ENCODE data around the gene FAM110A.
A peak's percentile ranks its signal among the peaks of the same experiment; 100 is the strongest.
"Not testable (repeated sequence)": the region's sequence is repeated elsewhere in the genome, so short reads cannot be mapped to it uniquely, and the experiment has no call there.

FAM110A gene

DNA sequence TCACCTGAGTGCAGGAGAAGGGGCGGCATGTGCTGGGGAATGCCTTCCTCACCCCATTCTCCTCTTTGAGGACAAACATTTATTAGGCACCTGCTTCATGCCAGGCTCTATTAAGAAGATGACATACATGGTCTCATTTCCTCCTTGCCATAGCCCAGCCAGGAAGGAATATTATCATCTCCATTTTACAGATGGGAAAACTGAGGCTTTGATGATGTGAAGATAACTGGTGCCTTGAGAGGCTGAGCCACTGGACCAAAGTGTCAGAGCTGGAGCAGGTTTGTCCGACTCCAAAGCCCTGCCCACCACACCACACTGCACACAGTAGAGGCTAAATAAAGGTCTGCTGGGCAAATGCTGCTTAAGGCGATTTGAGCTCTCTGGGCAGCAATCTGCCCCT lies 37.2 kb downstream of the FAM110A start:
- no peak for DNase-seq (ENCODE audit: low spot score)
- no peak for FAIRE-seq

DNA sequence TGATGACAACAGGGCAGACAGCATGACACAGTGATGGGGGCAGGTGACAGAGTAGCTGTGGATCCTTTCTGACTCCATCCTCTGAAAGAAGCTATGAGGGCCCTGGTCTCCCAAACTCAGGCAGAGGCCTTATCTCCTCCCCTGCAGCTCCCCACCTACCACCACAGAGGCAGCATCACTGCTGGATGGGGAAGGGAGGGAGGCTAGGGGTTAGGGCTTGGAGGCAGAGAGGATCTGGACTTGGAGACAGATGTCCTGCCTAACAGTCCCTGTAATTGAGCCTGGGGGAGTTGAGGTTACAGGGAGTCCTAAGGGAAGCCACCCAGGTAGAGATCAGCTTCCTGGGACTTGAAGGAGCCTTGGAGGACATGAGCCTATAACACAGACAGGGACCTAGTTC lies 37.9 kb downstream of the FAM110A start:
- DNase-seq (ENCODE audit: low spot score) (no peak), FAIRE-seq (no peak)

DNA sequence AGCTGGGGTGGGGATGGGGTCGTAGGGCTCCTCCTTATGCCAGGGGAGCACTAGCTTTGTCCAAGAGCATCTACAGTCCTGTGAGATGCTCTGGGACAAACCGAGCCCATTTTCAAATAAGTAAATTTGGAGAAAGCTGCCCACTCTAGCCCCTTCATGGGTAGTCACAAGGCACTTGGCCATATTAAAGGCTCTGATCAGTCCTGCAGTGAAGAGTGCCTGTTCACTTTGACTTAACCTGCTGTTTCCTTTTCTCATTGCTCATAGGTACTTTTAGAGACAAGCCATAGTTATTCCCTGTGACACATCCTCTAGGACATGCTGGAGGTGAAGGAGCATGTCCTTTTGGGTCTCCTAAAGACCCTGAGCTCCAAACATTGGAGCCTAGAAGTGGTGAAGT lies 38.4 kb downstream of the FAM110A start:
- FAIRE-seq = no peak
- DNase-seq (ENCODE audit: low spot score) = no peak

DNA sequence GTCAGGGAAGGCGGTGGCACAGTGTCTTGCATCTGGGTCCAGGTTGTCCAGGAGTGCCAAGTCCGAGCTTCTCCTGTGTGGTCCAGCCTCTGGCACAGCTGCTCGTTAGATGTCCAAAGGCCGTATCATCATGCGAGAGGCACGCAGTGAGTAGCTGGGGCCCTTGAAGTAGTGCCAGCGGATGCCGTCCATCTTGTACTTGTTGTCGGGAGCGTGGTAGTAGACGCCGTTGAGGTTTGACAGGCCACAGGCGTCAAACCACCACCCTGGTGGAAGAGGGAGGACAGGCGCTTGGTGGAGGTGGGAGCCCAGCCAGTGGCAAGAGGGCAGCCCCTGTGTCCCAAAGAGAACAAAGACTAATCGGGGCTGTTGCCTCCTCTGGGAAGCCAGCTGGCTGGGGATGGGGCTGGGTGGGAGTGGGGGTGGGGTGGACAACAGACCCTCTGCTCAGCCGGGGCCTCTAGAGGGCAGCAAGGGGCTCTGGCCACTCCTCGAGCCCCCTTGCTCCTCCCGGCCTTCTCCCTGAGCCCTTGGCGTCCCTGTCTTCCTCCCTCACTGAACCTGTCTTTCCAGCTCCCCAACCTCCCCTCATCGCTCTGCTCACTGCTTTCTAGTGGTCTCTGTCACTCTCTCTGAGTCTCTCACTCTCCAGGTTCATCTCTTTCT lies 39.5 kb downstream of the FAM110A start:
- DNase-seq (ENCODE audit: low spot score) = no peak
- FAIRE-seq = no peak

DNA sequence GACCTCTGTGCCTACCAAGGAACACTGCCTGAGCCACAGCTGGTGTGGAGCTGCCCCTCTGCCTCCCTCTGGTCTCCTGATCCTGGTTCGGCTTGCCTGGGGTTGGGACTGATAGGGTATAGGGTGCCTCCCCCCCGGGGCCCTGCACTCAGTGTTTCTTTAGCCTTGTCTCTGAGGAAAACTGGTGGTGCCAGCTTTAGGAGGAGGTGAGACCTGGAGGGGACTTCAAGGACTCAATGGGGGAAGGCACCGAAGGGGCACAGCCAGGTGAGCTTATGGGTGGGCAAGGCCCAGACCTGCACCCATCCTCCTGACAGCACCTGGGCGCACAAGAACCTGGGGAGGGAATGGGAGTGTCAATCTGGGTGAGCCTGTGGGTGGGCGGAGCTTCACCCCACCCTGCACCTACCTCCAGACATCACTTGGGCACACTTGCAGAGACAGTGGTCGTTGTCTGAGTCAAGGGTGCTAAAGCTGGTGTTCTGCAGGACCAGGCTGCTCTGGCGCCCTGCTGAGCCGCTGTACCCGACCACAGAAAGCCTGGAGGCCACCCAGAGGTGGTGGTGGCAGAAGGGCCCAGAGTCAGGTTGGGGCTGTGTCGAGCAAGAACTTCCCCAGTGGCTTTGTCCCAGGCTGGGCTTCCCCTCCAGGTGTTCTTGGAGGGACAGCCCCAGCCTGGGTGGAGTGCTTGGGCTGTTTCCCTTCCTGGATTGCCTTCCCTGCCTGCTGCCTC lies 40.5 kb downstream of the FAM110A start:
- FAIRE-seq (no peak), DNase-seq (ENCODE audit: low spot score) (no peak)

DNA sequence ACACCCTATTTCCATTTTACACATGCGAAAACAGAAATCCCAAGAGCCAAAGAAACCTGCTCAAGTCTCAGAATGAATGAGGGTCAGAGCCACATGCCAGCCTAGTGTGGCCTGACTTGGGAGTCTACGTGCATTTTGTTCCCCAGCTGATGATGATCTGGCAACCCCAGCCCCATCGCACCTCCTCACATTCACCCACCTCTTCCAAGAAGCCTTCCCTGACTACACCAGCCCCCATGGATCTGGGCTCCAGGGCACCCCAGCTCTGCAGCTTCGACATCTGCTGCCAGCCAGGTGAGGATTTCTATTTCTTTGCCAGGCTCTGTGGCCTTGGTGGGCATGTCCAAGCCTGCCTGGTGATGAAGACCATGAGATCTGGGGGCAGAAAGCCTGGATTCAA lies 41.6 kb downstream of the FAM110A start:
- FAIRE-seq (no peak), DNase-seq (ENCODE audit: low spot score) (no peak)

DNA sequence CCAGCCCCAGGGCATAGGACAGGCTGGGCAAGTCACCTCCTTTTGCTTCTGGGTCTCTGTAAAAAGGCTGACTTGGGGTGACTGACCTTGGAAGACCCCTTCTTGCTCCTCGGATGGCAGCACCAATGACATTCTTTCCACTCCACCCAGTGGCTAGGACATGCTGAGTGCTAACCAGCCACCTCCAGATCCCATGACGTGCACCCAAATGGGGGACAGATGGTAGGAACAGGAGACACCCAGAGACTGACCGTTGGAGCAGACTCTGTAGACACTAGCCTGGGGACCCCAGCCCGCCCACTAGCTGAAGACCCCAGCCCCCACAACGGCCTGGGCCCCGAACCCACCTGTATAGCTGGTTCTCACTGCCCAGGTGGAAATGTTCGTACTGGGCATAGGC lies 44.3 kb downstream of the FAM110A start:
- DNase-seq (ENCODE audit: low spot score) = no peak
- FAIRE-seq = no peak

DNA sequence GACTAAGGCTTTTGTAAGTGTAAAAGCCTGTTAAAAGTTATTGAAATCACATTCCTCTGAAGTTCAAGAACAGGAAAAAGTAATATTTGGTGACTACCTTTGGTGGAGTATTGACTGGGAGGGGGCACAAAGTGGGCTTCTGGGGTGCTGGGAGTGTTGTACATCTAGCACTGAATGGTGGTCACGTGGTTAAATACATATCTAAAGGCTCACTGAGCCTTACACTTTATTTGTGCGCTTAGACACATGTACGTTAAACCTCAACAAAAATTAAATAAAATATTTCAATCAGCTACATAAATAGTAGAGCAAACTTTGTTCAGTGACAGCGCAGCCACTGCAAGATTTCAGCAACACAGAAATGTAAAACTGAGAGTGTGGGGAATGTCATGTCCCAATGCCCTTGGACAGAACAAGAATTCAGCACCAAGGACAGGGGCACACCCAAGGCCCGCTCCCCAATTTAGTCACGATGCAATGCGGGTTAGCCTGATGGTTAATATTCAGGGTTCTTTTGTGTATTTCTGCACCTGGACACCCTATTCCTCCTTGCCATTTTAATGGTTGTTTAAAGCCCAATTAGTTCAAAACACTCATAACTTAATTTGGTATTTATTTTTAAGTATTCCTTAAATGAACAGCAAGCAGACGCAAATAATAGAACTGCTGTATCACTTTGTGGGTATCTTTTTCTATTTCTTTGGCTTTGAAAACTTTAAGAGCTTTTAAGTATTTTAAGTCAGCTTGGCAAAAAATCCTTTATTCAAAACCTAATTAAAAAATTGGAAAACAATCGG lies 45.2 kb downstream of the FAM110A start:
- DNase-seq (ENCODE audit: low spot score) = peak; percentile 59
- FAIRE-seq = no peak

DNA sequence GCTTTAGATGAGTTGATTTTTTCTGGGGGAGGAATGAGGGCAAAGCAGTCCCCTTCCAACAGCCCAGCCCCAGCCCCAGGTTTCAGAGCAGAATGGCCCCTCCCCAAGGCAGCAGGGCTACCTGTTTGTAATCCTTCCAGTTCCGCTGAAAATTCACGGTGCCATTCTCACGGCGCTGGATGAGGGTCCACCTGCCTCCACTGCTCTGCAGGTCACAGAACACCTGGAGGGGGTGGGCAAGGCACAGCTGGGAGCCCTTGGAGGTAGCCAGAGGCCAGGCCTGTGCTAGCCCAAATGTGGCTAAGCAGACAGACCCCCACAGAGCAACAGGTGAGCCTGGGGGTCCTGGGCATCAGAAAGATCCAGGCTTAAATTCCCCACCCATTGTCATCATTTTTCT lies 46.1 kb downstream of the FAM110A start:
- FAIRE-seq = no peak
- no peak for DNase-seq (ENCODE audit: low spot score)

DNA sequence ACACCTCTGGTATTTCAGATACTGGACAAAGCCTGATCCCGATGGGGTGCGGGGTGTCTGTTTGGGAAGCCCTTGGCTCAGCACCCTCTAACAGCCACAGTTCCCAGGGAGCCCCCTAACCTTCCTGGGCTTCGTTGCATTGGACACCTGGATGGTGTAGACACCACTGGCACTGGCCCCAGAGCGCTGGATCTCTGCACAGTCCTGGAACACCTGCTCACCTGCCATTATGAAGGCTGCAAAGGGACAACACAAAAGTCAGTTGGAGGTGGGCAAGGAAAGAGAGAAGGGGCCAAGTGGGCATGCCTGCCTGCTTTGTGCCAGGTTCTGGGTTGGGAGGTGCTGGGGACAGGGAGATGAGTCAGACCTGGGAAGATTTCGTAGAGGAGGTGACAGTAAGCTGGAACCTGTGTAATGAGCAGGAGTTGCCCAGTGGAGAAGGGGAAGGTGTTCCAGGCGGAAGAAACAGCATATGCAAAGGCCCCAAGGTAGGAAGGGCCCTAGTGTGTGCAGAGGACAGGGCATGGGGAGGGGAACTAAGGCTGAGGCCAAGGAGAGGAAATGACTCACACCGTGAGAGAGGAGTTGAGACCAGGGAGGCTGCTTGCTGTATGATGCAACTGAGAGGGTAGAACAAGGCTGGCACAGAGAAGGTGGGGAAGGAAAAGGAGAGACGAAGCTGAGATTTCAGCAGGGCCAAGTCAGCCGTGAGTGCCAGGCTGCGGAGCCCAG lies 47.7 kb downstream of the FAM110A start:
- FAIRE-seq = peak; percentile 73
- DNase-seq (ENCODE audit: low spot score) = peak; percentile 85

DNA sequence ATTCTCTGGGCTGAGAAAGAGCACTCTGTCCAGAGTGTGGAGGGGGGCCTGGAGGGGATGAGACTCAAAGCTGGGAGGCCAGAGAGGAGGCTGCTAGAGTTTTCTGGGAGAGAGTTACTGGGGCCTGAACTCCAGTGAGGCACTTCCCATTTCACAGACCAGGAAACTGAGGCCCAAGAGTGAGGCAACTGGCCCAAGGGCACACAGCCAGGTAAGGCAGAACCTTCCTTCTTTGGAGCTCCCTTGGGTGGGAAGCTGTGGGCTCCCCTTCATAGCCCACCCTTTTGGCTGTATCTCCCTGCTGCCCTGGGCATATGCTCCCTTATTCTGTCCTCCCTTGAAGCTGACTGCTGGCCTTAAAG lies 48.2 kb downstream of the FAM110A start:
- FAIRE-seq = no peak
- DNase-seq (ENCODE audit: low spot score) = no peak

DNA sequence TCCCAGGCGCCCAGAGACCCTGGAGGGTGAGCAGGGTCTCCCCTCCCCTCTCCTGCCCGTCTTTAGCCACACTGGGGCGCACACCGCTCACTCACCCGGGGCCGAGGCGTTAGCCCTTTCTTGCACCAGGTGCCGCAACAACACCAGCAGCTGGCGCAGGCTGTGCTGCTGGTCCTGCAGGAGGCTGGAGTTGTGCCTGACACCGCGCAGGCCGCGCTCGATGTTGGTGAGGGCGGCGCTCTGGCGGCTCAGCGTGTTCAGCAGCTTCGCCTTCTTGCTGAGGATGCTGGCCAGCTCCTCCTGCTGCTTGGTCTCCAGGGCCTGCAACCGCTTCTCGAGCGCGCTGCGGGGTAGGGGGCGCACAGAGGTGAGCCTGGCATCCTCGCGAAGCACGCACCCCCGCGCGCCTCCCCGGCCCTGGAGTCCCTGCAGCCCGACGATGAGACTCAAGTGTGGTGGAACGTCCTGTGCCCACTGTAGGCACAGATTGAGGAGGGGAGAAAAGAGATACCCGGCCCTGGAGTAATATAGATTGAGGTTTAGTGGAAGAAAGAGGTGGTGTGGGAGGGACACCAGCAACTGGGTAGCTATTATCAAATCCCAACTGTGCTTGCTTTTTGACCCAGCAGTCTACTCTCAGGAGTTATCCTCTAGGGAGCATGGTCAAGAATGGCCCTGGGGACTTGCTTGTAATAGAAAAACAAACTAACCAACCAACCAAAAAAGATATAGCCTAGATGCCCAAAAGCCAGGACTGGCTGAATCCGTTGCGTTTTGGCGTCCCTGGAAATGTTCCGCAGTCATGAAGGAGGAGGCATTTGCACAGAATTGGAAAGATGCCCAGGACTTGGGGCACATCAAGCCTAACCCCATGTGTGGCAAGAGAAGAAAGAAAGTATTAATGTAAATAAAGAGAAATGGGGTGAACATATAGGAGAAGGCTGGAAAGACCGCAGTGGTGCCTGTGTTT lies 51.8 kb downstream of the FAM110A start:
- no peak for FAIRE-seq
- DNase-seq (ENCODE audit: low spot score) = no peak

DNA sequence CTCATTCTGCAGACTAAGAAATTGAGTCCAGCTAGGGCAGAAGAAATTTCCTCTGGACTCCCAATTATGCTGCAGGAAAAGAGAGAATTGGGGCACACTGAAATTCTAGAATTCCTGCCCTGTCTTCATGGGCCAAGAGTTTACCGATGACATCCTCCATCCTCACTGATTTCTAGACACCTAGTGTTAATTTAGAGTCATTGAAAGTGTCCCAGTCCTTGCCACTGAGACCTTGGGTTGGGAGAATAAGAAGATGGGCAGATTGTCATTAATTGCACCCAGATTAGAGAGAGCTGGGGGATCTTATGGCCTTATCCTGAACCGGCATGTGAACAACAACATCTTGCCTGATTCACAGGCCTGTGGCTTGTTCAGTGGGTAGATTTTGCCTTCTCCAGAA lies 53.6 kb downstream of the FAM110A start:
- no peak for FAIRE-seq
- DNase-seq (ENCODE audit: low spot score) = no peak

DNA sequence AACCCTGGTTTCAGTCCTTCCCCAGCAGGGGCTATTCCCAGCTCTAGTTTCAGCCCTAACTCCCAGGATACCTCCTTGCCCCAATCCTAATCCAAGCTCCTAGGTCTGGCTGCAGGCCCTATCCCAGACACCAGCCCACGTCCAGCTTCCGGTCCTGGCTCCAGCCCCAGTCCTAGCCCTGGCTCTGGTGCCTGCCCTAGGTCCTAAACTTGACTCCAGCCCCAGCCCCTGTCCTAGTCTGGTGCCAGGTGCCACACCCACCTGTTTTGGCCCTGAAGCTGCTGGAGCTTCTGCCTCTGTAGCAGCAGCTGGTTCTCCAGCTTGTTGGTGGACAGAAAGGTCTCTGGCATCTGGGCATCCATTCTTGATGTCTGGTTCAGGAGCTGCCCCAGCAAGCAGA lies 54.5 kb downstream of the FAM110A start:
- FAIRE-seq (no peak), DNase-seq (ENCODE audit: low spot score) (no peak)

DNA sequence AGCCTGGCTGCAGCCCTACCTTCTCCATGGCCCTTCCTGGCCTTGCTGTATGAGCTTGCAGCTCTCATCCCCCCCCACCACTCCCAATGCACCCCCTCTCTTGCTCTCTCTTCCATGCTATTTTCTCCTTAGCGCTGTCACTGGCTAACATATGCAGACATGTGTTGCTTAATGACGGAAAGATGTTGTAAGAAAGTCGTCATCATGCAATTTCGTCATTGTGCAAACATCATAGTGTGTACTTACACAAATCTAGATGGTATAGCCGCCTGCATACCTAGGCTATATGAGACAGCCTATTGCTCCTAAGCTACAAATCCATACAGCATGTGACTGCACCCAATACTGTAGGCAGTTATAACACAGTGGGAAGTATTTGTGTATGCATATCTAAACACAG lies 55.6 kb downstream of the FAM110A start:
- DNase-seq (ENCODE audit: low spot score) = no peak
- FAIRE-seq = no peak

DNA sequence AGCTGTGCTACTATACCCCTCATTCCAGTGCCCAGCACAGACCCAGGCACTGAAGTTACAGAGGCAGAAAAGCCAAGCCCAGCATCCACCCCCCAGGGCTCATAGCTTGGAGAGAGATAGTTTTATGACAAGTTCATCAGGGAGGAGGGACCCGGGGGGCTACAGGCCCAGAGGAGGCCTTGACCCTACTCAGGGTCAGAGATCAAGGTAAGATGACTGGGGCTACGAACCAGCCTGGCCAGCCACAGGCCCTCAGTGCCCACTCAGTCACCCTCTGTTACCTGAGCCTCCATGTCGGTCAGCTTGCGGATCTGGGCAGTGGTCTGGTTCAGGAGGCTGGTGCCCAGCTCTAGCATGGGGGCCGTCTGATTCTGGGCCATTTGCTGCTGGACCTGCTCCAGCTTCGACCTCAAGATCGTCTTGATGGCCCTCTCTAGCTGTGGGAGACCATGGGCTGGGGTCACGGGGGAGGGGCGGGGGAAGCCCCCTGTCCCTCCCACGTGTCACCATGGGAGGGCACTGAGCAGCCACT lies 56.5 kb downstream of the FAM110A start:
- DNase-seq (ENCODE audit: low spot score) = no peak
- no peak for FAIRE-seq

DNA sequence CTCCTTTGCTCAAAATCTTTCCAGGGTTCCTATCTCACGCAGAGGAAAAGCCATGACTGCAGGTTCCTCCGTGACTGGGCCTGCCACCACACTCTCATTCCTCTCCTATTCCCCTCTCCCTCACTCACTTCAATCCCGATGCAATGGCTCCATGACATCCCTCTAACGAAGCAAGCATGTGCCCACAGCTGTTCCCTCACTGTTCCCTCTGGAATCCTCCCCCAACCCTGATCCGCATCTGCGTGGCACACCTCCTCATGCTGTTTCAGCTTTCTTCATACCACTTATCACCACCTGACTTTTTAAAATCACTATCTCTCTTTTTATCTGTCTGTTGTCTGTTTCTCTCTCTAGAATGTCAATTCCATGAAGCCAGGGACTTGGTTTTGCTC lies 57.1 kb downstream of the FAM110A start:
- DNase-seq (ENCODE audit: low spot score) (no peak), FAIRE-seq (no peak)

DNA sequence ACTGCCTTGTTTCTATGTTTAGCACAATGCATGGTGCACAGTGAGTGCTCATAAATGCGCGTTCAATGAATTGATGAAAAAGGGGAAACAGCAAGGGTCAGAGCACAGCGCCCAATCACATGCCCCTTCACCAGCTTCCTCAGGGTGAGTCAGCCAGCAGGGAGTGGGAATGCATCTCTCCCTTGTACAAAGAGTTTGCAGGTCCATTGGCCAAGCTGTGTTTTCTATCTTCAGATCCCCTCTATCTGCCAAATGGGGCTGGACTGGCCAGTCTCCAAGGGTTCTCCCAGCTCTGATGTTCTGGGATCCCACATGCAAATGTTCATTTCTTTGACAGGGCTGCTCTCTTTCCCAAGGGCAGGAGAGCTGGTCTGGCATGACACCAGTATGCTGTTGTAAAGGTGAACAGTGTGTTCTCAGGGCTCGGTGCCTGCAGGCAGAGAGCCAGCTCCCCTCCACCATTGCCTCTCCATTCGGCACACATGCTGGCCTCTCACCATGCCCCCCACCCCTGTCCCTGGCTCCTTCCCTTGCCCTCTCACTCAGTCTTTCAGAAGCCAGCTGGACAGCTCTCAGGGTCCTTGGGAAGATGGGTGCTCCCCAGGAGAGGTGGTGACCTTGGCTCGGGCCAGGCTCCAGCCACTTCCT lies 57.7 kb downstream of the FAM110A start:
- DNase-seq (ENCODE audit: low spot score) = no peak
- no peak for FAIRE-seq

DNA sequence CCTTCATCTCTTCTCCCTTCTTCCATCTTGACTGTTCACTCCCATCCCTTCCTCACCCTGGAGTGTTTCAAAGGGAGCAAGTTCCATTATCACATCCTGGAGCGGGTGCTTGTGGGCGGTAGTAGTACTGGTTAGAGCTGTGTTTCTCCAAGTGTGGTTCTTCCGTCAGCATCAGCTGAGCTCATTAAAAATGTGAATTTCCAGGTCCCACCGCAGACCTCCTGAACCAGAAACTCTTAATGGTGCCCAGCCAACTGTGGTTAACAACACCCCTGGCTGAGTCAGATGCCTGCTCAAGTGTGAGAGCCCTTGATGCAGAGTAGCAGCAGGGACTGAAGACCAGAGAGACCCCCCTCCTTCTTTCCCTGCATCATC lies 58.2 kb downstream of the FAM110A start:
- no peak for FAIRE-seq
- no peak for DNase-seq (ENCODE audit: low spot score)

DNA sequence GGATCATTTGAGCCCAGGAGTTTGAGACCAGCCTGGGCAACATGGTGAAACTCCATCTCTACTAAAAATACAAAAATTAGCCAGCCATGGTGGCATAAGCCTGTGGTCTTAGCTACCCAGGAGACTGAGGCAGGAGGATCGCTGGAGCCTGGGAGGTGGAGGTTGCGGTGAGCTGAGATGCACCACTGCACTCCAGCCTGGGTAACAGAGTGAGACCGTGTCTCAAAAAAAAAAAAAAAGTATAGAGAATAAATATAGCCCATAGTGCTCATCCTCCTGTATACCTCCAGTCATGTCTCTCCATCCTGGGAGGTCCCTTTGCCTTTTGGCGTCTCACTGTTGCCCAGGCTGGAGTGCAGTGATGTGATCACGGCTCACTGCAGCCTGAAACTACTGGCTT lies 58.9 kb downstream of the FAM110A start:
- DNase-seq (ENCODE audit: low spot score); FAIRE-seq: not testable (repeated sequence)

All from urothelium cell line (cell line).